HG03558 (cell line): ENCODE results near the gene ALOX15B.
"Not testable (repeated sequence)": the region's sequence is repeated elsewhere in the genome, so short reads cannot be mapped to it uniquely, and the experiment has no call there.

Experiments used
- ATAC-seq: cut with Tn5 transposase; IDR thresholded peaks from one replicate; pipeline ENCODE4 v1.9.1; 2021; ENCODE audit warnings: moderate number of reproducible peaks; ENCODE audit not compliant: unreplicated experiment; ENCODE audit errors: extremely low read depth

ALOX15B gene

GRCh38 chr17:8076502-8077266, 37.8 kb downstream of the ALOX15B start:
- ATAC-seq: no peak

- not testable (repeated sequence) for ATAC-seq
Observed at GRCh38 chr17:8077939-8078338, 39.1 kb downstream of the ALOX15B start.

GRCh38 chr17:8079291-8080207, 40.7 kb downstream of the ALOX15B start:
- ATAC-seq: no peak

- ATAC-seq: no peak
Observed at GRCh38 chr17:8080208-8080798, 41.4 kb downstream of the ALOX15B start.

GRCh38 chr17:8080799-8081219, 42.0 kb downstream of the ALOX15B start:
- no peak for ATAC-seq

- ATAC-seq: no peak
Observed at GRCh38 chr17:8081876-8082275, 43.0 kb downstream of the ALOX15B start.

GRCh38 chr17:8082292-8082691, 43.4 kb downstream of the ALOX15B start:
- no peak for ATAC-seq

GRCh38 chr17:8084250-8084649, 45.4 kb downstream of the ALOX15B start:
- no peak for ATAC-seq

GRCh38 chr17:8087075-8087951, 48.5 kb downstream of the ALOX15B start, which contains the start of gene ALOX12B:
Gene ALOX12B, minus strand, starts transcription at chr17:8087716. Its CDS starts 274 bp downstream, at chr17:8087442.
- ATAC-seq: no peak

GRCh38 chr17:8087952-8088230, 49.0 kb downstream of the ALOX15B start:
- ATAC-seq: no peak

GRCh38 chr17:8089728-8090127, 50.9 kb downstream of the ALOX15B start:
- ATAC-seq: no peak

- no peak for ATAC-seq
Observed at GRCh38 chr17:8091033-8091687, 52.3 kb downstream of the ALOX15B start.

GRCh38 chr17:8095361-8095760, 56.5 kb downstream of the ALOX15B start:
- ATAC-seq: no peak

GRCh38 chr17:8096541-8096940, 57.7 kb downstream of the ALOX15B start:
- no peak for ATAC-seq
